ENCODE measurements around the gene DPYSL4. TPM values are rescaled to one million over a fixed set of nuclear protein-coding genes. Genes with fewer than 3 reads are reported as not detected.

DPYSL4 gene
- polyA plus RNA-seq, 3 donors: 0.08 TPM; not detected in 2

GRCh38 chr10:132153616-132154217 is 33.0 kb upstream of the DPYSL4 start:
- Histone ChIP-seq H2AFZ (ENCODE audit: insufficient read depth, low read depth, low read length, poor library complexity, severe bottlenecking) (no peak overlapping the region), H4K20me1 (ENCODE audit: insufficient read depth, low read length) (no peaks in the 10 kb centered on the region), H3K9me3 (replicated peaks in 1 of 2; ENCODE audit: control insufficient read depth in 1 of 2, insufficient read depth in 1 of 2, low read length in 2 of 2) (no peaks in the 10 kb centered on the region), H3K36me3 (replicated peaks in 1 of 2; ENCODE audit: control insufficient read depth in 1 of 2, insufficient read depth in 2 of 2, low read length in 2 of 2) (no peaks in the 10 kb centered on the region), H3K4me1 (ENCODE audit: control insufficient read depth in 1 of 2, insufficient read depth in 2 of 2, low read length in 2 of 2) (no peaks in the 10 kb centered on the region), H3K27me3 (ENCODE audit: control insufficient read depth in 2 of 2, insufficient read depth in 2 of 2, low read length in 2 of 2) (no peaks in the 10 kb centered on the region), H3K4me3 (replicated peaks in 1 of 3; ENCODE audit: low read depth in 2 of 3, low read length in 3 of 3) (no peak overlapping the region), H3K27ac (ENCODE audit: low read depth in 1 of 2, low read length in 2 of 2) (no peak overlapping the region), H3K4me2 (replicated peaks; ENCODE audit: extremely low read depth, low read length, poor library complexity, severe bottlenecking) (no peak overlapping the region), H3K79me2 (ENCODE audit: insufficient read depth, low read length) (no peaks in the 10 kb centered on the region), H3K9ac (ENCODE audit: insufficient read depth, low read length, poor library complexity, severe bottlenecking) (no peak overlapping the region)
- intact Hi-C loops (cut with micrococcal nuclease): no loop called here
- peaks cover 0 to 3% (median 0%) of the 10 kb centered on the region in 3 donors for H3K27me3 Mint-ChIP-seq (ENCODE audit: low read depth in 3 of 3)
- H3K4me1 Mint-ChIP-seq: no peaks in the 10 kb centered on the region
- peaks cover 0 to 1% (median 0%) of the 10 kb centered on the region in 7 donors for H3K9me3 Mint-ChIP-seq
- WGBS (ENCODE audit: insufficient coverage): 89% methylated on average over 18 of the region's 19 CpGs
- no peak overlapping the region for H3K4me3 Mint-ChIP-seq
- DNase-seq: no peak
- no peaks in the 10 kb centered on the region for H3K36me3 Mint-ChIP-seq
- no peak overlapping the region for H3K27ac Mint-ChIP-seq
- no peak for TF ChIP-seq CTCF (IDR thresholded peaks at IDR 0.05)

- H3K4me3 ChIP-seq (replicated peaks in 1 of 3; ENCODE audit: low read depth in 2 of 3, low read length in 3 of 3): no peak overlapping the region
- intact Hi-C loops (cut with micrococcal nuclease): no loop called here
- Mint-ChIP-seq H3K4me3 (no peak overlapping the region), H3K27me3 (ENCODE audit: low read depth in 3 of 3) (peaks cover 0 to 3% (median 0%) of the 10 kb centered on the region in 3 donors), H3K4me1 (no peaks in the 10 kb centered on the region), H3K9me3 (peaks cover 0 to 7% (median 3%) of the 10 kb centered on the region in 7 donors), H3K36me3 (no peaks in the 10 kb centered on the region), H3K27ac (no peak overlapping the region)
- no peak overlapping the region for H3K4me2 ChIP-seq (replicated peaks; ENCODE audit: extremely low read depth, low read length, poor library complexity, severe bottlenecking)
- TF ChIP-seq CTCF (IDR thresholded peaks at IDR 0.05): no peak
- no peaks in the 10 kb centered on the region for H3K79me2 ChIP-seq (ENCODE audit: insufficient read depth, low read length)
- WGBS (ENCODE audit: insufficient coverage): 70% methylated on average over 7 of the region's 7 CpGs
- peaks cover 0 to 4% of the 10 kb centered on the region in 2 donors for H3K9me3 ChIP-seq (replicated peaks in 1 of 2; ENCODE audit: control insufficient read depth in 1 of 2, insufficient read depth in 1 of 2, low read length in 2 of 2)
- H4K20me1 ChIP-seq (ENCODE audit: insufficient read depth, low read length): no peaks in the 10 kb centered on the region
- no peaks in the 10 kb centered on the region for H3K27me3 ChIP-seq (ENCODE audit: control insufficient read depth in 2 of 2, insufficient read depth in 2 of 2, low read length in 2 of 2)
- H3K27ac ChIP-seq (ENCODE audit: low read depth in 1 of 2, low read length in 2 of 2): no peak overlapping the region
- H3K36me3 ChIP-seq (replicated peaks in 1 of 2; ENCODE audit: control insufficient read depth in 1 of 2, insufficient read depth in 2 of 2, low read length in 2 of 2): no peaks in the 10 kb centered on the region
- DNase-seq: no peak
- no peaks in the 10 kb centered on the region for H3K4me1 ChIP-seq (ENCODE audit: control insufficient read depth in 1 of 2, insufficient read depth in 2 of 2, low read length in 2 of 2)
- H3K9ac ChIP-seq (ENCODE audit: insufficient read depth, low read length, poor library complexity, severe bottlenecking): no peak overlapping the region
- H2AFZ ChIP-seq (ENCODE audit: insufficient read depth, low read depth, low read length, poor library complexity, severe bottlenecking): no peak overlapping the region
Measured at GRCh38 chr10:132154440-132154839, 32.3 kb upstream of the DPYSL4 start.
